ENCODE results near the gene BMPR1B.

DNA sequence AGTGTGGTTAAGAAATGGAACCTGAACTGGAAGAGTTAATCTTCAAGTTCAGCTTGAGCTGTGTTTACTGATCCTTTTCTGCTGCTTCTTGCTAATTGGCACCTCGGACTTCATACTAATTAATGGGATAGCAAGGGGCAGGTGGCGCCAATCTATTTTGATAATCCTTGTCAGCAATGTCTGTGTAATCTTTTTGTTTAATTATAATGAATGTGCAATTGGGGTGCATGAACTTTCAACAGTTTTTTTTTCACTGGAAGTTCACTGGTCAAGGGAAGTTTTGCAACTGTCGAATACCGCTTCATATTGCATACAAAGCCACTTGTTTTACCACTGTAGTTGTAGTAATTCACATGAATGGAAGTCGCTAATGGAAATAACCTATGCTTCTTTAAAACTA is 261.0 kb downstream of the BMPR1B start:
- TF ChIP-seq POLR2A (IDR thresholded peaks at IDR 0.05; ENCODE audit: low read depth, low read length): no peak
- TF ChIP-seq TAF1 (IDR thresholded peaks at IDR 0.05; ENCODE audit: borderline replicate concordance, low read depth, low read length): no peak

Data from GM12892 (cell line).